ENCODE data around the gene OS9.
"Not testable (repeated sequence)": the region's sequence is repeated elsewhere in the genome, so short reads cannot be mapped to it uniquely, and the experiment has no call there.

Gene OS9, protein sequence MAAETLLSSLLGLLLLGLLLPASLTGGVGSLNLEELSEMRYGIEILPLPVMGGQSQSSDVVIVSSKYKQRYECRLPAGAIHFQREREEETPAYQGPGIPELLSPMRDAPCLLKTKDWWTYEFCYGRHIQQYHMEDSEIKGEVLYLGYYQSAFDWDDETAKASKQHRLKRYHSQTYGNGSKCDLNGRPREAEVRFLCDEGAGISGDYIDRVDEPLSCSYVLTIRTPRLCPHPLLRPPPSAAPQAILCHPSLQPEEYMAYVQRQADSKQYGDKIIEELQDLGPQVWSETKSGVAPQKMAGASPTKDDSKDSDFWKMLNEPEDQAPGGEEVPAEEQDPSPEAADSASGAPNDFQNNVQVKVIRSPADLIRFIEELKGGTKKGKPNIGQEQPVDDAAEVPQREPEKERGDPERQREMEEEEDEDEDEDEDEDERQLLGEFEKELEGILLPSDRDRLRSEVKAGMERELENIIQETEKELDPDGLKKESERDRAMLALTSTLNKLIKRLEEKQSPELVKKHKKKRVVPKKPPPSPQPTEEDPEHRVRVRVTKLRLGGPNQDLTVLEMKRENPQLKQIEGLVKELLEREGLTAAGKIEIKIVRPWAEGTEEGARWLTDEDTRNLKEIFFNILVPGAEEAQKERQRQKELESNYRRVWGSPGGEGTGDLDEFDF

DNA sequence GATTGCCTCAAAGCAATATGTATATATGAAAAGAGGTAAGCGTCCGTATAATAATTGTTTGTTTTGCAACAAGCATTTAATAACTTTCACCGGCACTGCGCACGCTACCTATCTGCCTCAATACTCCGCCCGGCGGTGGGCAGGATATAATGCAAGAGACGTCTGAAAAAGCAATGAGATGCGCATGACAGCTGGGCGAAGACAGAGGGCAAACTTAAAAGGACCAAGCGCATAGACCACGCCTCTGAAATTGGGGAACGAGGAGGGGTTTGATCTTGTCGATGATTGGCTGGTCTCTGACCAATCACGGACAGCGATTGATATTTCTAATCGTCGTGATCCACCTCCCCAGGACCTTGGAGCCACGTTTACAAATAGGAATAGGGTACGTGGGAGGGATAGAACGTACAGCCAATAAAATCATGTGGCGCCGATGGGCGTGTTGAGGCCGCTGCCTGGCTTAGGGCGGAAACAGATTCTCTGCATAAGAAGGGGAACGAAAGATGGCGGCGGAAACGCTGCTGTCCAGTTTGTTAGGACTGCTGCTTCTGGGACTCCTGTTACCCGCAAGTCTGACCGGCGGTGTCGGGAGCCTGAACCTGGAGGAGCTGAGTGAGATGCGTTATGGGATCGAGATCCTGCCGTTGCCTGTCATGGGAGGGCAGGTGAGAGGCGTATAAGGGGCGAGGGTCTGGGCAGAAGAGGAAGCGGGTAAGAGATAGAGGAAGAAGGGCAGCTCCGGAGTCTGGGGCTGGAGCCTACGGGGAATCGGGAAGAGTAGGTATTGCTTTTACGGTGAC is at the start of gene OS9:
TSS of gene OS9 (plus strand) at position 474 of the 800 bp plus-strand sequence. CDS start at position 504, 30 bp downstream.
- H3K27me3 Mint-ChIP-seq, result no peaks in the 10 kb centered on the region
- no peak within 1 kb of the TSS for H3K27ac Mint-ChIP-seq
- no peaks in the 10 kb centered on the region for H3K4me1 Mint-ChIP-seq
- H3K9me3 Mint-ChIP-seq, result no peaks in the 10 kb centered on the region
- peaks cover 4% of the 10 kb centered on the region for H3K36me3 Mint-ChIP-seq
- no peak within 1 kb of the TSS for H3K4me3 Mint-ChIP-seq

DNA sequence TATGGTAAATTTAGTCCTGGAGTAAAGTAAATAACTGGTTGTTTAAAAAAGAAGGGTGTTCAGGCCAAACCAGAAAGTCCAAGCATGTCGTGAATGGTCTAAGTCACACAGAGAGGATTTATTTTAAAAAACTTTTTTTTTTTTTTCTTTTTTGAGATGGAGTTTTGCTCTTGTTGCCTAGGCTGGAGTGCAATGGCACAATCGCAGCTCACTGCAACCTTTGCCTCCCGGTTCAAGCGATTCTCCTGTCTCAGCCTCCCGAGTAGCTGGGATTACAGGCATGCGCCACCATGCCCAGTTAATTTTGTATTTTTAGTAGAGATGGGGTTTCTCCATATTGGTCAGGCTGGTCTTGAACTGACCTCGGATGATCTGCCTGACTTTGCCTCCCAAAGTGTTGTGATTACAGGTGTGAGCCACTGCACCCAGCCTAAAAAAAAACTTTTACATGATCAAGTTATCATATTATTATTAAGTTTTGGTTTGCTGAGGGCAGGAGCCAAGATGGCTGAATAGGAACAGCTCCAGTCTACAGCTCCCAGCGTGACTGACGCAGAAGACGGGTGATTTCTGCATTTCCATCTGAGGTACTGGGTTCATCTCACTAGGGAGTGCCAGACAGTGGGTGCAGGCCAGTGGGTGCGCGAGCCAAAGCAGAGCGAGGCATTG is 47.8 kb upstream of the OS9 start:
- not testable (repeated sequence) for H3K27ac Mint-ChIP-seq, H3K36me3 Mint-ChIP-seq, H3K9me3 Mint-ChIP-seq, H3K4me1 Mint-ChIP-seq, H3K27me3 Mint-ChIP-seq, H3K4me3 Mint-ChIP-seq

DNA sequence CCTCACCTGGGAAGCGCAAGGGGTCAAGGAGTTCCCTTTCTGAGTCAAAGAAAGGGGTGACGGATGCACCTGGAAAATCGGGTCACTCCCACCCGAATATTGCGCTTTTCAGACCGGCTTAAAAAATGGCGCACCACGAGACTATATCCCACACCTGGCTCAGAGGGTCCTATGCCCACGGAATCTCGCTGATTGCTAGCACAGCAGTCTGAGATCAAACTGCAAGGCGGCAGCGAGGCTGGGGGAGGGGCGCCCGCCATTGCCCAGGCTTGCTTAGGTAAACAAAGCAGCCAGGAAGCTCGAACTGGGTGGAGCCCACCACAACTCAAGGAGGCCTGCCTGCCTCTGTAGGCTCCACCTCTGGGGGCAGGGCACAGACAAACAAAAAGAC is 47.3 kb upstream of the OS9 start:
- not testable (repeated sequence) for H3K27me3 Mint-ChIP-seq, H3K9me3 Mint-ChIP-seq, H3K4me1 Mint-ChIP-seq, H3K4me3 Mint-ChIP-seq, H3K27ac Mint-ChIP-seq, H3K36me3 Mint-ChIP-seq

DNA sequence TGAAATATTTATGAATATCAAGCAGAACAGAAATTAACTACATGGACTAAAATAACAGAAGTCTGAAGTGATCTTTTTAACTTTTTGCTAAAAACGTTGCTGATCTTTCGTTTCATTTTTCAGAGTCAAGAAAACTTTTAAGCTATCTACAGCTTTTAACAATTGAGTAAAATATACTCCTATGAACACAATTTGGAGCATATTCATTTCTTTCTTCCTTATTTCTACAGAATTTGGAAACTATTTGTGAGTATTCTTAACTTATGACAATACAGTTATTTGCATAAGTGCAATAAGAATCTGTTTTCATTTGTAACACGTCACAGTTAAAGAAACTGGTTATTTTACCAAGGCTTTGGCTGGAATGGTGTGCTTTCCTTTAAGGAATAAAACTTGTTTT is 39.9 kb upstream of the OS9 start:
- Mint-ChIP-seq H3K36me3 (peaks cover 2% of the 10 kb centered on the region), H3K4me3 (no peak overlapping the region), H3K4me1 (no peaks in the 10 kb centered on the region), H3K27ac (no peak overlapping the region), H3K27me3 (no peaks in the 10 kb centered on the region), H3K9me3 (no peaks in the 10 kb centered on the region)

DNA sequence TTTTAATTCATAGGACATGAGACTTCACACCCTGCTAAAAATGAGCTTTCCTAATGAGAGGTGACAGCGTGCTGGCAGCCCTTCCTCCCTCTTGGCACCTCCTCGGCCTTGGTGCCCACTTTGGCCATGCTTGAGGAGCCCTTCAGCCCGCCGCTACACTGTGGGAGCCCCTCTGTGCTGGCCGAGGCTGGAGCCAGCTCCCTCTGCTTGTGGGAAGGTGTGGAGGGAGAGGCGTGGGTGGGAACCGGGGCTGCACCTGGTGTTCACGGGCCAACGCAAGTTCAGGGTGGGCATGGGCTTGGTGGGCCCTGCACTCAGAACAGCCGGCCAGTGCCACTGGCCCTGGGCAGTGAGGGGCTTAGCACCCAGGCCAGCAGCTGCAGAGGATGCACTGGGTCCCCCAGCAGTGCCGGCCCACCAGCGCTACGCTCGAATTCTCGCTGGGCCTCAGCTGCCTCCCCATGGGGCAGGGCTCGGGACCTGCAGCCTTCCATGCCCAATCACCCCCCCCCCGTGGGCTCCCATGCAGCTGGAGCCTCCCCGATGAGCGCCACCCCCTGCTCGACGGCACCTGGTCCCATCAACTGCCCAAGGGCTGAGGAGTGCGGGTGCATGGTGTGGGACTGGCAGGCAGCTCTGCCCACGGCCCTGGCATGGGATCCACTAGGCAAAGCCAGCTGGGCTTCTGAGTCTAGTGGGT is 38.2 kb upstream of the OS9 start:
- no peaks in the 10 kb centered on the region for H3K9me3 Mint-ChIP-seq
- no peaks in the 10 kb centered on the region for H3K4me1 Mint-ChIP-seq
- no peak overlapping the region for H3K27ac Mint-ChIP-seq
- no peak overlapping the region for H3K4me3 Mint-ChIP-seq
- H3K36me3 Mint-ChIP-seq, result peaks cover 2% of the 10 kb centered on the region
- peaks cover 3% of the 10 kb centered on the region for H3K27me3 Mint-ChIP-seq

DNA sequence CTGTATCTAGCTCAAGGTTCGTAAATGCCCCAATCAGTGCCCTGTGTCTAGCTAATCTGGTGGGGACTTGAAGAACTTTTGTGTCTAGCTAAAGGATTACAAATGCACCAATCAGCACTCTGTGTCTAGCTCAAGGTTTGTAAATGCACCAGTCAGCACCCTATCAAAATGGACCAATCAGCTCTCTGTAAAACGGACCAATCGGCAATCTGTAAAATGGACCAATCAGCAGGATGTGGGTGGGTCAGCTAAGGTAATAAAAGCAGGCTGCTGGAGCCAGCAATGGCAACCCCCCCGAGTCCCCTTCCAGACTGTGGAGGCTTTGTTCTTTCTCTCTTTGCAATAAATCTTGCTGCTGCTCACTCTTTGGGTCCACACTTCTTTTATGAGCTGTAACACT is 37.5 kb upstream of the OS9 start:
- H3K27ac Mint-ChIP-seq, H3K36me3 Mint-ChIP-seq, H3K4me3 Mint-ChIP-seq, H3K27me3 Mint-ChIP-seq, H3K4me1 Mint-ChIP-seq, H3K9me3 Mint-ChIP-seq: not testable (repeated sequence)

DNA sequence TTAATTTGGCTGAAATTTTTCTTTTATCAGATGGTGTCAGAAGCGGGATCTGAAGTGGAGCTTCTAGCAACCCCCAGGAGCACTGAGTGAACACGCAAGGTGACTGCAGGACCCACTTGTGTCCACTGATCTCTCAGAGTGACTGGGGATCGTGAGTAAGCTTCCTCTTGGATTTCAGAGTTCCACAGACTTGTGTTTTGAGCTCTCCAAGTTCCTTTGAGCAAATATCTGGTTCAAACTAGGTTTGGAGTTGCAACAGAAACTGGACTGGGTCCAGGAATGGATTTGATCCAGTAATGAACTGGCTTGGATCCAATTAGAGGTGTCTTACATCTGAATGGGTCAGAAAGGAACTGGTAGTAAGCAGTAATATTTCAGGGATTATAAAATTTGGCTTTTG is 36.2 kb upstream of the OS9 start:
- Mint-ChIP-seq H3K4me3 (no peak overlapping the region), H3K4me1 (no peaks in the 10 kb centered on the region), H3K27me3 (peaks cover 3% of the 10 kb centered on the region), H3K27ac (no peak overlapping the region), H3K9me3 (no peaks in the 10 kb centered on the region), H3K36me3 (peaks cover 2% of the 10 kb centered on the region)

DNA sequence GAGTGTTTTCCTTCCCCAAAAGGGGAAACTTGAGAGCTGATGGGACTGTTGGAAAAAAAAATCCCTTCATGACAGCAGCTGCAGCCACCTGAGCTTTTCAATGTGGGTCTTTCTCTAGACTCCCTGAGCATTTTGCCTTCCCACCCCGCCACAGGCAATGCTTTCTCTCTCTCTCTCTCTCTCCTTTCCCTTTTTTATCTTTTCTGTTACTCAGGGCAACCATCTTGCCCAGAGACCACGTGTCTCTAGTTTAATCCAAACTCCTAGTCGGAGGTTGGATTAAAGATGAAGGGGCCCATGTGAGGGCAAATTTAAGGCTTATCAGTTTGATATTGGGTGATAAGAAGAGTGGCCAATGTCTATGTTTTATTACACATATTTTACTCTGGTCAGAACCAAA is 35.0 kb upstream of the OS9 start:
- Mint-ChIP-seq H3K4me3 (no peak overlapping the region), H3K27ac (no peak overlapping the region), H3K27me3 (peaks cover 3% of the 10 kb centered on the region), H3K36me3 (peaks cover 2% of the 10 kb centered on the region), H3K4me1 (no peaks in the 10 kb centered on the region), H3K9me3 (no peaks in the 10 kb centered on the region)

DNA sequence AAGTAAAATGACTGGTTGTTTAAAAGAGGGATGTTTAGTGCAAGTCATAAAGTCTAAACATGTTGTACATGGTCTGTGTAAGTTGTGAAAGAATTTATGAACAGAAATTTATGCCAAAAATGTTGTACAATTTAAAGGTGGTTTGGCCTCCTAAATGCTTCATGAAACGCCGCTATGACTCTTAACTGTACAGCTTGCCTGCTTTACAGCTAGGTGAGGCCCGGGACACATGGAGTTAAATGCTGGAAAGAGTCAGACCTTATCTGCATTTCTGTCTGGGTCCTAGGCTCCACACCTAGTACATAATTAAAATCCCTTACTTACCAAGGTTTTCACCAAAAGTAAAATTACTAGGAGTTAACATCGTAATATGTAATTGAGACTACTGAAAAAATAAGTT is 32.6 kb upstream of the OS9 start:
- no peaks in the 10 kb centered on the region for H3K4me1 Mint-ChIP-seq
- no peak overlapping the region for H3K27ac Mint-ChIP-seq
- no peaks in the 10 kb centered on the region for H3K9me3 Mint-ChIP-seq
- H3K36me3 Mint-ChIP-seq, result no peaks in the 10 kb centered on the region
- H3K27me3 Mint-ChIP-seq, result peaks cover 3% of the 10 kb centered on the region
- H3K4me3 Mint-ChIP-seq, result no peak overlapping the region

DNA sequence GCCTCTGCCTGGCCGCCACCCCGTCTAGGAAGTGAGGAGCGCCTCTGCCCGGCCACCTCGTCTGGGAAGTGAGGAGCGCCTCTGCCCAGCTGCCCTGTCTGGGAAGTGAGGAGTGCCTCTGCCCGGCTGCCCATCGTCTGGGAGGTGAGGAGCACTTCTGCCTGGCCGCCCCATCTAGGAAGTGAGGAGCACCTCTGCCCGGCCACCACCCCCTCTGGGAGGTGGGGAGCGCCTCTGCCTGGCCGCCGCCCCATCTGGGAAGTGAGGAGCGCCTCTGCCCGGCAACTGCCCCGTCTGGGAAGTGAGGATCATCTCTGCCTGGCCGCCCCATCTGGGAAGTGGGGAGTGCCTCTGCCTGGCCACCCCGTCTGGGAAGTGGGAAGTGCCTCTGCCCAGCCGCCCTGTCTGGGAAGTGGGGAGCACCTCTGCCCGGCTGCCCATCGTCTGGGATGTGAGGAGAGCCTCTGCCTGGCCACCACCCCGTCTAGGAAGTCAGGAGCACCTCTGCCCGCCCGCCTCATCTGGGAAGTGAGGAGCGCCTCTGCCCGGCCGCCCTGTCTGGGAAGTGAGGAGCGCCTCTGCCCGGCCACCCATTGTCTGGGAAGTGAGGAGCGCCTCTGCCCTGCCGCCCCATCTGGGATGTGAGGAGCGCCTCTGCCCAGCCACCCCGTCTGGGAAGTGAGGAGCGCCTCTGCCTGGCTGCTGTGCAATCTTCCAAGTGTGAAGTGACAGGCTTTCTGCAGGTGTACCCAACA is 28.7 kb upstream of the OS9 start:
- not testable (repeated sequence) for H3K9me3 Mint-ChIP-seq, H3K4me1 Mint-ChIP-seq, H3K27ac Mint-ChIP-seq, H3K36me3 Mint-ChIP-seq, H3K27me3 Mint-ChIP-seq, H3K4me3 Mint-ChIP-seq

DNA sequence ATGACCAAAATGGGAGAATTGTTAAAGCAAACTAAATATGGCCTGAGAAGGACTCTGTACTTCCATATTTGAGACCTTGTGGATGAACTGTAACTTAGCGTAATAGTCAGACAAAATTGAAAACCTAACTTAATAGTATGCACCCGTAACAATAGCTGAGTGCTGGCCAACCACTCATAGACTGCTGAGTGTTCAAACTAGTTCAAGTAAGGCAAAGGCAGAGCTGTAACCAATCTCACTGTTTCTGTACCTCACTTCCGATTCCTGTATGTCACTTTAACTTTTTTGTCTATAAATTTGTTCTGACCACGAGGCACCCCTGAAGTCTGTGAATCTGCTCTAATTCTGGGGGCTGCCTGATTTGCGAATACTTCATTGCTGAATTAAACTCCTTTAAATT is 27.0 kb upstream of the OS9 start:
- Mint-ChIP-seq H3K27ac (no peak overlapping the region), H3K27me3 (no peaks in the 10 kb centered on the region), H3K4me1 (no peaks in the 10 kb centered on the region), H3K9me3 (no peaks in the 10 kb centered on the region), H3K36me3 (no peaks in the 10 kb centered on the region), H3K4me3 (no peak overlapping the region)

DNA sequence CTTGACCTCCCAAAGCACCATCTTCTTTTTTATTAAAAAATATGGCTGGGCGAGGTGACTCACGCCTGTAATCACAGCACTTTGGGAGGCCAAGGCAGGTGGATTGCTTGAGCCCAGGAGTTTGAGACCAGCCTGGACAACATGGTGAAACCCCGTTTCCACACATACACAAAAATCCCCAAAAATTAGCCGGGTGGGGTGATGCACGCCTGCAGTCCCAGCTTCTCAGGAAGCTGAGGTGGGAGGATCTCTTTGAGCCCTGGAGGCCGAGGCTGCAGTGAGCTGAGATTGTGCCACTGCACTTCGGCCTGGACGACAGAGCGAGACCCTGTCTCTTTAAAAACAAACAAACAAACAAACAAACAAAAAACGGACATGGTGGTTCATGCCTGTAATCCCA is 24.2 kb upstream of the OS9 start:
- H3K36me3 Mint-ChIP-seq, H3K9me3 Mint-ChIP-seq, H3K4me3 Mint-ChIP-seq, H3K27me3 Mint-ChIP-seq, H3K27ac Mint-ChIP-seq, H3K4me1 Mint-ChIP-seq: not testable (repeated sequence)

DNA sequence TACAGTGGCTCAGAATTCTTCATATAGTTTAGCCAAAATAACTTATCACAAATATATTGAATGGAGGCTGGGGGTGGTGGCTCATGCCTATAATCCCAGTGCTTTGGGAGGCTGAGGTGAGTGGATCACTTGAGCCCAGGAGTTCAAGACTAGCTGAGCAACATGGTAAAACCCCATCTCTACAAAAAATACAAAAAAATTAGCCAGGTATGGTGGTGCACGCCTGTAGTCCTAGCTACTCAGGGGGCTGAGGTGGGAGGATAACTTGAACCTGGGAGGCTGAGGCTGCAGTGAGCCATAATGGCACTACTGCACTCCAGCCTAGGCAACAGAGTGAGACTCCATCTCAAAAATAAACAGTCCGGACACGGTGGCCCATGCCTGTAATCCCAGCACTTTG is 22.1 kb upstream of the OS9 start:
- H3K4me1 Mint-ChIP-seq, H3K9me3 Mint-ChIP-seq, H3K27me3 Mint-ChIP-seq, H3K27ac Mint-ChIP-seq, H3K36me3 Mint-ChIP-seq, H3K4me3 Mint-ChIP-seq: not testable (repeated sequence)

DNA sequence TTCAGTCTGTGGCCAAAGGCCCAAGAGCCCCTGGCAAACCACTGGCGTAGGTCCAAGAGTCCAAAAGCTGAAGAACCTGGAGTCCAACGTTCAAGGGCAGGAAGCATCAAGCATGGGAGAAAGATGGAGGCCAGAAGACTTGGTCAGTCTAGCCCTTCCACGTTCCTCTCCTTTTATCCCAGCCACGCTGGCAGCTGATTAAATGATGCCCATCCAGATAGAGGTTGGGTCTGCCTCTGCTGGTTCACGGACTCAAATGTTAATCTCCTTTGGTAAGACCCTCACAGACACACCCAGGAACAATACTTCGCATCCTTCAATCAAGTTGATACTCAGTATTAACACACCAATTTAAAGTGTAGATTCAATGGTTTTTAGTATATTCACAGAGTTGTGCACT is 21.1 kb upstream of the OS9 start:
- H3K27me3 Mint-ChIP-seq, result no peaks in the 10 kb centered on the region

DNA sequence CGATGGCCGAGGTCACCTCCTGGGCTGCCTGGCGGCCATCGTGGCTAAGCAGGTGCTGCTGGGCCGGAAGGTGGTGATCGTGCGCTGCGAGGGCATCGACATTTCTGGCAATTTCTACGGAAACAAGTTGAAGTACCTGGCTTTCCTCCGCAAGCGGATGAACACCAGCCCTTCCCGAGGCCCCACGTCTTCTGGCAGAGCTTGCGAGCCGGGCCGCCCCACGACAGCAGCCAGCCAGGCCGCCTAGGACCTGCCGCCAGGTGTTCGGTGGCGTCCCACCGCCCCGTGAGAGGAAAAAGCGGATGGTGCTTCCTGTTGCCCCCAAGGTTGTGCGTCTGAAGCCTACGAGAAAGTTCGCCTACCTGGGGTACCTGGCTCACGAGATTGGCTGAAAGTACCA is 19.2 kb upstream of the OS9 start:
- Mint-ChIP-seq H3K4me3 (no peak overlapping the region), H3K9me3 (no peaks in the 10 kb centered on the region), H3K27me3 (no peaks in the 10 kb centered on the region), H3K4me1 (no peaks in the 10 kb centered on the region), H3K36me3 (no peaks in the 10 kb centered on the region), H3K27ac (no peak overlapping the region)

More for the DNA sequence above, 21.1 kb upstream of the OS9 start:
- Mint-ChIP-seq H3K9me3 (no peaks in the 10 kb centered on the region), H3K4me1 (no peaks in the 10 kb centered on the region), H3K27ac (no peak overlapping the region), H3K4me3 (no peak overlapping the region), H3K36me3 (no peaks in the 10 kb centered on the region)
